Stimulated activated CD8-positive, alpha-beta memory T cell treated with anti-CD3 and anti-CD28 coated beads, Interleukin-15, amount 100 ng/mL, for 48 hours (primary cell): ENCODE measurements around the gene SOX5.
"Not testable (repeated sequence)": the region's sequence is repeated elsewhere in the genome, so short reads cannot be mapped to it uniquely, and the experiment has no call there.

ENCODE experiments used
- DNase-seq, 2 donors: peaks; one replicate each; pipeline ENCODE4 v3.0.0-alpha.2; 2020; ENCODE audit warnings: low read depth in 2 of 2

Gene SOX5

GRCh38 chr12:23756416-23756815 lies 193.1 kb downstream of the SOX5 start:
- no peak for DNase-seq

- DNase-seq, result no peak
Measured at GRCh38 chr12:23753628-23754365, 195.7 kb downstream of the SOX5 start.

- DNase-seq, result no peak
Measured at GRCh38 chr12:23752245-23752644, 197.2 kb downstream of the SOX5 start.

GRCh38 chr12:23751641-23752040 lies 197.8 kb downstream of the SOX5 start:
- no peak for DNase-seq

GRCh38 chr12:23750923-23751322 lies 198.5 kb downstream of the SOX5 start:
- DNase-seq, result no peak

GRCh38 chr12:23744696-23745095 lies 204.8 kb downstream of the SOX5 start:
- no peak for DNase-seq

GRCh38 chr12:23742574-23742973 lies 206.9 kb downstream of the SOX5 start:
- no peak for DNase-seq

- DNase-seq, result no peak
Measured at GRCh38 chr12:23731493-23731892, 218.0 kb downstream of the SOX5 start.

GRCh38 chr12:23731035-23731434 lies 218.4 kb downstream of the SOX5 start:
- DNase-seq, result no peak

GRCh38 chr12:23729359-23729758 lies 220.1 kb downstream of the SOX5 start:
- no peak for DNase-seq

GRCh38 chr12:23726646-23727045 lies 222.8 kb downstream of the SOX5 start:
- no peak for DNase-seq

GRCh38 chr12:23722655-23723054 lies 226.8 kb downstream of the SOX5 start:
- no peak for DNase-seq

GRCh38 chr12:23721268-23721667 lies 228.2 kb downstream of the SOX5 start:
- no peak for DNase-seq

GRCh38 chr12:23719493-23719892 lies 230.0 kb downstream of the SOX5 start:
- DNase-seq, result no peak

GRCh38 chr12:23710361-23710760 lies 239.1 kb downstream of the SOX5 start:
- not testable (repeated sequence) for DNase-seq

- DNase-seq, result no peak
Measured at GRCh38 chr12:23708185-23708837, 241.2 kb downstream of the SOX5 start.

- DNase-seq, result no peak
Measured at GRCh38 chr12:23707270-23707669, 242.2 kb downstream of the SOX5 start.

GRCh38 chr12:23704992-23705943 lies 244.2 kb downstream of the SOX5 start:
- DNase-seq, result no peak

- no peak for DNase-seq
Measured at GRCh38 chr12:23703051-23703450, 246.4 kb downstream of the SOX5 start.

- DNase-seq, result no peak
Measured at GRCh38 chr12:23699031-23699430, 250.4 kb downstream of the SOX5 start.

GRCh38 chr12:23694920-23695319 lies 254.6 kb downstream of the SOX5 start:
- DNase-seq, result no peak

GRCh38 chr12:23694307-23694706 lies 255.2 kb downstream of the SOX5 start:
- no peak for DNase-seq
